ENCODE data around the gene TNNT3.

TNNT3 gene

GRCh38 chr11:1983601-1983961, 64.1 kb downstream of the TNNT3 start:
- Mint-ChIP-seq H3K4me1 (ENCODE audit: low read depth) (no peaks in the 10 kb centered on the region), H3K27me3 (no peaks in the 10 kb centered on the region), H3K9me3 (no peaks in the 10 kb centered on the region), H3K4me3 (no peak overlapping the region), H3K27ac (no peak overlapping the region), H3K36me3 (ENCODE audit: low read depth) (no peaks in the 10 kb centered on the region)
- no peak for DNase-seq

GRCh38 chr11:1987024-1987423, 67.5 kb downstream of the TNNT3 start:
- Mint-ChIP-seq H3K4me1 (ENCODE audit: low read depth) (no peaks in the 10 kb centered on the region), H3K9me3 (no peaks in the 10 kb centered on the region), H3K27ac (no peak overlapping the region), H3K36me3 (ENCODE audit: low read depth) (no peaks in the 10 kb centered on the region), H3K27me3 (no peaks in the 10 kb centered on the region), H3K4me3 (no peak overlapping the region)
- no peak for DNase-seq

DNA sequence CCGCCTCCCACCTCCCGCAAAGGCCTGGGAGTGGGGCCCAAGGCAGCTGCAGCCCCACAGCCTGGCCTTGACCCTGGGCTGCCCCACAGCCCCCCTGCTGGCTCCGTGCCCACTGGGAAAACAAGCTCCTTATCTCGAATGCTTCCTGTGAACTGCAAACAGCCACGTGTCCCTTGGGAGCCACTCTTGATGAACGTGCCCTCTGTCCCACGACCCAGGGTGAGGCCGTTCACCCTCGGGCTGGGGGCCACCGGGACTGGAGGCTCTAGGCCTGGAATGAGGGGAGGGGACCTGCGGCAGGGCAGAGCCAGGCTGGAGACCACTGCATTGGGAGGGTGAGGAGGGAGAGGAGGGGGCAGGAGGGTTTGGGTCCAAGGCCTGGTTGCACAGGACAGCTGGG, 68.7 kb downstream of the TNNT3 start:
- Mint-ChIP-seq H3K36me3 (ENCODE audit: low read depth) (no peaks in the 10 kb centered on the region), H3K4me1 (ENCODE audit: low read depth) (no peaks in the 10 kb centered on the region), H3K9me3 (no peaks in the 10 kb centered on the region), H3K27me3 (no peaks in the 10 kb centered on the region), H3K27ac (no peak overlapping the region), H3K4me3 (no peak overlapping the region)
- DNase-seq, result no peak

All from activated T-cell treated with anti-CD3 and anti-CD28 coated beads, Interleukin-2, amount 50 U/mL, for 24 hours (primary cell).